ENCODE data around the gene SLC43A2.
"Not testable (repeated sequence)": the region's sequence is repeated elsewhere in the genome, so short reads cannot be mapped to it uniquely, and the experiment has no call there.

SLC43A2 gene

GRCh38 chr17:1535737-1536136, 92.9 kb downstream of the SLC43A2 start:
- DNase-seq (ENCODE audit: low spot score), result no peak

GRCh38 chr17:1533661-1534325, 94.8 kb downstream of the SLC43A2 start:
- no peak for DNase-seq (ENCODE audit: low spot score)

GRCh38 chr17:1532836-1533602, 95.6 kb downstream of the SLC43A2 start:
- peak; percentile 41 for DNase-seq (ENCODE audit: low spot score)

- DNase-seq (ENCODE audit: low spot score), result no peak
These were observed 98.8 kb downstream of the SLC43A2 start for GRCh38 chr17:1529863-1530262.

GRCh38 chr17:1526876-1527275, 101.8 kb downstream of the SLC43A2 start:
- not testable (repeated sequence) for DNase-seq (ENCODE audit: low spot score)

- no peak for DNase-seq (ENCODE audit: low spot score)
These were observed 106.0 kb downstream of the SLC43A2 start for GRCh38 chr17:1522626-1523025.

GRCh38 chr17:1521086-1521640, 107.5 kb downstream of the SLC43A2 start:
- no peak for DNase-seq (ENCODE audit: low spot score)

GRCh38 chr17:1519678-1520077, 109.0 kb downstream of the SLC43A2 start:
- no peak for DNase-seq (ENCODE audit: low spot score)
